Caco-2 (cell line): Measurements from ENCODE around the gene AKNA. TPM values are rescaled to one million over a fixed set of nuclear protein-coding genes. Genes with fewer than 3 reads are reported as not detected.

Source experiments
- BruUV-seq: library from RNA; stranded (reverse); fragments of 400-500 nt; replicated peaks from 2 replicates; lab custom pipeline; 2021; lab: Mats Ljungman, UMichigan
- CTCF ChIA-PET: fragments of 300-600 bp; sonication (Branson Sonifier 250); formaldehyde crosslinking; loops from one replicate; lab custom pipeline; 2022; ENCODE audit warnings: antibody characterized with exemption; lab: Charles Lee
- POLR2A ChIA-PET: fragments of 300-600 bp; sonication (Branson Sonifier 250); formaldehyde crosslinking; loops from one replicate; lab custom pipeline; 2022; ENCODE audit warnings: antibody characterized with exemption; lab: Charles Lee
- DNase-seq, 2 experiments: peaks; one replicate each; pipeline versions ENCODE4 v3.0.0 to v3.0.0-alpha.2; 2020 to 2022
- H3K27me3 ChIP-seq: replicated peaks from 2 replicates; pipeline ENCODE4 v1.6.0; 2011; ENCODE audit warnings: low read length; ENCODE audit not compliant: control insufficient read depth, insufficient read depth
- H3K36me3 ChIP-seq: 2 replicates; pipeline ENCODE4 v1.5.1; 2011; ENCODE audit warnings: low read length; ENCODE audit not compliant: control insufficient read depth, insufficient read depth
- H3K4me1 ChIP-seq: fragments of 250-450 bp; sonication (Bioruptor Pico); 2 replicates; pipeline ENCODE4 v1.5.1; 2020; ENCODE audit warnings: mild to moderate bottlenecking
- H3K4me3 ChIP-seq: 2 replicates; pipeline ENCODE4 v1.5.1; 2011; ENCODE audit warnings: low read depth, mild to moderate bottlenecking, control low read depth, low read length
- H3K9me3 ChIP-seq: fragments of 250-450 bp; sonication (Bioruptor Pico); 2 replicates; pipeline ENCODE4 v1.5.1; 2020; ENCODE audit warnings: mild to moderate bottlenecking, moderate library complexity
- H3K27ac Mint-ChIP-seq: one replicate; pipeline ENCODE4 v1.8.0; 2022; ENCODE audit warnings: mixed read lengths; ENCODE audit not compliant: unreplicated experiment
- H3K27me3 Mint-ChIP-seq: one replicate; pipeline ENCODE4 v1.8.0; 2022; ENCODE audit warnings: mixed read lengths; ENCODE audit not compliant: insufficient read depth, unreplicated experiment
- H3K36me3 Mint-ChIP-seq: one replicate; pipeline ENCODE4 v1.8.0; 2022; ENCODE audit warnings: mild to moderate bottlenecking, mixed read lengths; ENCODE audit not compliant: insufficient read depth, unreplicated experiment
- H3K4me1 Mint-ChIP-seq: one replicate; pipeline ENCODE4 v1.8.0; 2022; ENCODE audit warnings: low read depth, mixed read lengths; ENCODE audit not compliant: unreplicated experiment
- H3K4me3 Mint-ChIP-seq: one replicate; pipeline ENCODE4 v1.8.0; 2022; ENCODE audit warnings: mild to moderate bottlenecking, moderate library complexity, mixed read lengths; ENCODE audit not compliant: unreplicated experiment
- H3K9me3 Mint-ChIP-seq: one replicate; pipeline ENCODE4 v1.8.0; 2022; ENCODE audit warnings: mixed read lengths; ENCODE audit not compliant: unreplicated experiment
- intact Hi-C: fragments of 100-400 bp; cut with micrococcal nuclease; formaldehyde crosslinking; loops from one replicate; pipeline ENCODE4 v1.10.0; 2022; ENCODE audit not compliant: unreplicated experiment
- total RNA-seq: library from RNA; stranded (reverse); gene quantifications from 2 replicates; pipeline ENCODE4 v1.2.3, GENCODE V29; 2022
- TF ChIP-seq, protein P1 (sequence below), 2 experiments: fragments of 200-600 bp in 1 of 2; IDR thresholded peaks; 1 replicate in 1 of 2; 2 replicates in 1 of 2; pipeline versions ENCODE4 v1.5.1 to v1.8.0; 2011 to 2022; ENCODE audit warnings: antibody characterized with exemption in 1 of 2, control low read depth in 1 of 2, inconsistent platforms in 1 of 2, low read depth in 1 of 2, low read length in 1 of 2, mild to moderate bottlenecking in 1 of 2, moderate library complexity in 1 of 2; ENCODE audit not compliant: insufficient read depth in 1 of 2, severe bottlenecking in 1 of 2, unreplicated experiment in 1 of 2

The AKNA gene
- total RNA-seq, 1 experiment from 2014 or later: 57.8 TPM

DNA sequence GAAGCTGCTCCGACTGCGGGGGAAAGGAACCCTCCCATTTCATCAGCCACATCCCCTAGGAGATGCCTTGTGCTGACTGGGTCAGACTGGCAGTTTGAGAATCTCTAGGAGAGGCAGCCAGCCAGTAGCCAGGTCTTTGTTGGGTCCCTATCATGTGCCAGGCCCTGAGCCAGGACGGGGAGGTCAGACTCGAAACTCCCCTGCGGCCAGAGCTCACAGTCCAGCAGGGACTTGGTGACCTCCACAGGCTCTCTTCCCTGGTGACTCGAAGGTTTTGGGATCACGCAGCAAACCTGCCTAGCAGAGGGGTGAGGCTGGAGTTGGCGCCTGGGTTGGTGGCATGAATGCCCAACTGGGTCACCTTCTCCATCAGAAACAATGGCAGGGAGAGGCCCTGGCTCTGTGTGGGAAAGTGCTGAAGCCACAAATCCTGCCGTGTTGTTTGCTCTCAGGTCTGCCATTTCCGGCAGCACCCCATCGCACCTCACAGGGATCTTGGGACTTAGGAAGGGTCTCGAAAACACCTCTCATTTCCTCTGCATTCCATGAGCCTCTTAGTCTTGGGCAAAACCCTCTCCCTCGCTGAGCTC lies 79.3 kb downstream of the AKNA start:
- CTCF ChIA-PET: no interaction called here
- Mint-ChIP-seq H3K27me3 (no peaks in the 10 kb centered on the region), H3K4me1 (no peaks in the 10 kb centered on the region), H3K36me3 (peaks cover 22% of the 10 kb centered on the region), H3K4me3 (no peak overlapping the region), H3K9me3 (no peaks in the 10 kb centered on the region), H3K27ac (no peak overlapping the region)
- intact Hi-C loops: no loop called here
- TF ChIP-seq, protein P1, sequence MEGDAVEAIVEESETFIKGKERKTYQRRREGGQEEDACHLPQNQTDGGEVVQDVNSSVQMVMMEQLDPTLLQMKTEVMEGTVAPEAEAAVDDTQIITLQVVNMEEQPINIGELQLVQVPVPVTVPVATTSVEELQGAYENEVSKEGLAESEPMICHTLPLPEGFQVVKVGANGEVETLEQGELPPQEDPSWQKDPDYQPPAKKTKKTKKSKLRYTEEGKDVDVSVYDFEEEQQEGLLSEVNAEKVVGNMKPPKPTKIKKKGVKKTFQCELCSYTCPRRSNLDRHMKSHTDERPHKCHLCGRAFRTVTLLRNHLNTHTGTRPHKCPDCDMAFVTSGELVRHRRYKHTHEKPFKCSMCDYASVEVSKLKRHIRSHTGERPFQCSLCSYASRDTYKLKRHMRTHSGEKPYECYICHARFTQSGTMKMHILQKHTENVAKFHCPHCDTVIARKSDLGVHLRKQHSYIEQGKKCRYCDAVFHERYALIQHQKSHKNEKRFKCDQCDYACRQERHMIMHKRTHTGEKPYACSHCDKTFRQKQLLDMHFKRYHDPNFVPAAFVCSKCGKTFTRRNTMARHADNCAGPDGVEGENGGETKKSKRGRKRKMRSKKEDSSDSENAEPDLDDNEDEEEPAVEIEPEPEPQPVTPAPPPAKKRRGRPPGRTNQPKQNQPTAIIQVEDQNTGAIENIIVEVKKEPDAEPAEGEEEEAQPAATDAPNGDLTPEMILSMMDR (IDR thresholded peaks at IDR 0.05; ENCODE audit: insufficient read depth in 1 of 2, low read depth in 1 of 2, low read length in 1 of 2, severe bottlenecking in 1 of 2, unreplicated experiment in 1 of 2): no peak
- Histone ChIP-seq H3K4me3 (no peak overlapping the region), H3K9me3 (no peaks in the 10 kb centered on the region), H3K4me1 (no peaks in the 10 kb centered on the region), H3K36me3 (peaks cover 1% of the 10 kb centered on the region; the same call in 1 of the 2 replicates), H3K27me3 (no peaks in the 10 kb centered on the region)
- no TSS peak for BruUV-seq
- DNase-seq: no peak
- POLR2A ChIA-PET: no interaction called here

DNA sequence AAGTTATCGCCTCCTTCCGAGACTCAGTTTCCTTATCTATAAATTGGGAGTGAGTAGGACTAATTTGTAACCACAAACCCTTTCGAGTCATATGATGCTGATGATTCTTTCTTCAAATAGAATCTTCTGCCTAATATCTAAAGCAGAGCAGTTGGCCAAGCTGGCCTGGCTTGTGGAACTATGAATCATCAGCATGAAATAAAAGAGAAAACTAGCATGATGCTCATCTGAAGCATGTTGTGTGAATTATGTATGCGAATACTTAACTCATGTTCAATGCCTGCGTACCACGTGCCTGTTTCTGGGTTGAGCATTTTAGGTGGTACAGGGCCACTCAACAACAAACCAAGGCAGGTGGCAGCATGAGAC lies 79.9 kb downstream of the AKNA start:
- no peak overlapping the region for H3K4me3 Mint-ChIP-seq
- ChIA-PET CTCF (no interaction called here), POLR2A (no interaction called here)
- Histone ChIP-seq H3K27me3 (no peaks in the 10 kb centered on the region), H3K4me3 (no peak overlapping the region), H3K4me1 (no peaks in the 10 kb centered on the region), H3K9me3 (no peaks in the 10 kb centered on the region), H3K36me3 (peaks cover 1% of the 10 kb centered on the region; the same call in 1 of the 2 replicates)
- no peak overlapping the region for H3K27ac Mint-ChIP-seq
- no peak for DNase-seq
- H3K27me3 Mint-ChIP-seq: no peaks in the 10 kb centered on the region
- peaks cover 22% of the 10 kb centered on the region for H3K36me3 Mint-ChIP-seq
- H3K4me1 Mint-ChIP-seq: no peaks in the 10 kb centered on the region
- no peaks in the 10 kb centered on the region for H3K9me3 Mint-ChIP-seq
- no TSS peak for BruUV-seq
- TF ChIP-seq, protein P1 (IDR thresholded peaks at IDR 0.05; ENCODE audit: insufficient read depth in 1 of 2, low read depth in 1 of 2, low read length in 1 of 2, severe bottlenecking in 1 of 2, unreplicated experiment in 1 of 2): no peak
- intact Hi-C loops: no loop called here

DNA sequence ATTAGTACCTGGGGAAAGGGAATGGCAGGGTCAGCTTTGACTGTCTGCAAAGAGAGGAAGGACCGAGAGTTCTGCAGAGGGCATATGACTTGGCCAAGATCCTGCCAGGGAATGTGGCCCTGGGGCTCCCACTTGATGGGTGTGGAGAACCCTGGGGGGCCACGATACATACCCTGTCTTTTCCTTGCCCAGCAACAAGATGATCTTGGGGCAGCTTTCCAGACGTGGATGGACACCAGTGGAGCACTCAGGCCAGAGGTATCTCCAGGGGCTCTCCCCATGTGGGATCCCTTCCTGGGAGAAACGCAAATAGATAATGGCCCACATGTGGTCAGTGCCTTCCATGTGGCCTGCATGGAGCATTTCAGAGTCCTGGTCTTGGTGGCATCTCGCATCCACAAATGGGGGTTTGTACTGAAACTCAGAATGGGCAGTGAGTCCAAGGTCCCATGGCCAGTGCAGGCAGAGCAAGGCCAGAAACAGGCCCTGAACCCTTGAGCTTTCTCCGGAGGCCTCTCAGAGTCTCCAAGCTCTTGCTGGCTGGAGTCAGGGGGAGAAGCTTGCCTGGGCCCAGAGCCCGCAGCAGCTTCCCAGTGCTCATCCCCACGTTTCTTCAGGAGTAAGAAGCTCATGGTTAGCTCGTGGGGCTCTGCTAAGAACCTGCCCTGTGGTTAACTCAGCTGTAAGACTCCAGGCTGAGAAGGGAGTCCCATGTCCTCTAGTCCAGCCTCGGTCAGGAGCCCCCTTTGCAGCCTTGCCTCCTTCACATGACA lies 83.2 kb downstream of the AKNA start:
- no peak overlapping the region for H3K4me3 Mint-ChIP-seq
- H3K36me3 Mint-ChIP-seq: peaks cover 11% of the 10 kb centered on the region
- Histone ChIP-seq H3K9me3 (no peaks in the 10 kb centered on the region), H3K4me1 (no peaks in the 10 kb centered on the region), H3K36me3 (no peaks in the 10 kb centered on the region), H3K4me3 (no peak overlapping the region), H3K27me3 (no peaks in the 10 kb centered on the region)
- TF ChIP-seq, protein P1 (IDR thresholded peaks at IDR 0.05; ENCODE audit: insufficient read depth in 1 of 2, low read depth in 1 of 2, low read length in 1 of 2, severe bottlenecking in 1 of 2, unreplicated experiment in 1 of 2): no peak
- no TSS peak for BruUV-seq
- ChIA-PET CTCF (interaction anchor here (0.9 kb wide), 1 partner anchor 196 kb away, joined by 3 read pairs; no protein-coding TSS in a partner anchor), POLR2A (no interaction called here)
- H3K9me3 Mint-ChIP-seq: no peaks in the 10 kb centered on the region
- no peak for DNase-seq
- intact Hi-C loops: loop anchor here (1.0 kb wide), 2 partner anchors 196 to 567 kb away; no protein-coding TSS in a partner anchor
- H3K27me3 Mint-ChIP-seq: no peaks in the 10 kb centered on the region
- H3K4me1 Mint-ChIP-seq: no peaks in the 10 kb centered on the region
- H3K27ac Mint-ChIP-seq: no peak overlapping the region
